HCT116 (cell line): ENCODE results near the gene FGF14. TPM values are rescaled to one million over a fixed set of nuclear protein-coding genes. Genes with fewer than 3 reads are reported as not detected.

Source experiments
- ATAC-seq: fragments of 200-7000 bp; cut with Tn5 transposase; 2 replicates; pipeline ENCODE4 v1.9.1; 2020; ENCODE audit warnings: mild to moderate bottlenecking, moderate library complexity
- BruUV-seq: library from RNA; stranded (reverse); fragments of 400-500 nt; replicated peaks from 2 replicates; lab custom pipeline; 2021; lab: Mats Ljungman, UMichigan
- CTCF ChIA-PET: fragments of 300-600 bp; sonication (Branson Sonifier 250); formaldehyde crosslinking; loops from one replicate; lab custom pipeline; 2021; ENCODE audit warnings: antibody characterized with exemption; lab: Charles Lee
- POLR2A ChIA-PET: fragments of 300-600, 350-600 bp; sonication (Branson Sonifier 250); formaldehyde crosslinking; loops from one replicate; lab custom pipeline; 2021; ENCODE audit warnings: antibody characterized with exemption; lab: Charles Lee
- RAD21 ChIA-PET, 2 experiments: fragments of 300-600 bp; sonication (Branson Sonifier 250); formaldehyde crosslinking; loops; one replicate each; lab custom pipeline; 2023; ENCODE audit warnings: low total read pairs in 2 of 2; ENCODE audit not compliant: uncharacterized antibody in 2 of 2, unreplicated experiment in 2 of 2, low non-redundant PET in 1 of 2; lab: Charles Lee
- DNase-seq: peaks from one replicate; pipeline ENCODE4 v3.0.0-alpha.2; 2010; ENCODE audit warnings: low read depth, low spot score
- H2AFZ ChIP-seq: fragments of 200-600 bp; shearing (Covaris generic), sonication (generic); 2 replicates; pipeline ENCODE4 v1.6.1; 2017; ENCODE audit warnings: low read depth, mixed run types, mixed read lengths, antibody characterized with exemption, low read length; ENCODE audit not compliant: poor library complexity, severe bottlenecking
- H3K27ac ChIP-seq: 2 replicates; pipeline ENCODE4 v1.5.1; 2012; ENCODE audit warnings: low read depth, low read length
- H3K27me3 ChIP-seq: fragments of 200-600 bp; sonication (generic); 2 replicates; pipeline ENCODE4 v1.6.1; 2016; ENCODE audit warnings: mixed run types, low read length, mixed read lengths; ENCODE audit not compliant: insufficient read depth
- H3K36me3 ChIP-seq, 2 experiments: fragments of 200-500 bp in 1 of 2; fragments of 200-600 bp in 1 of 2; sonication (Bioruptor generic) in 1 of 2; sonication (generic) in 1 of 2; 2 replicates each; pipeline versions ENCODE4 v1.5.1 to v1.6.1; 2014 to 2016; ENCODE audit warnings: low read length in 2 of 2, inconsistent platforms in 1 of 2, mixed read lengths in 1 of 2, mixed run types in 1 of 2; ENCODE audit not compliant: insufficient read depth in 2 of 2, control insufficient read depth in 1 of 2
- H3K4me1 ChIP-seq, 2 experiments: fragments of 200-600 bp in 1 of 2; sonication (generic) in 1 of 2; 2 replicates each; pipeline versions ENCODE4 v1.5.1 to v1.6.1; 2012 to 2017; ENCODE audit warnings: low read length in 2 of 2, inconsistent platforms in 1 of 2, mild to moderate bottlenecking in 1 of 2, mixed read lengths in 1 of 2, mixed run types in 1 of 2, moderate library complexity in 1 of 2; ENCODE audit not compliant: insufficient read depth in 2 of 2, control insufficient read depth in 1 of 2
- H3K4me2 ChIP-seq: fragments of 200-600 bp; sonication (generic); 2 replicates; pipeline ENCODE4 v1.6.1; 2017; ENCODE audit warnings: mixed run types, low read length, mixed read lengths
- H3K4me3 ChIP-seq, 2 experiments: fragments of 200-600 bp in 1 of 2; sonication (generic) in 1 of 2; replicated peaks in 1 of 2; 2 replicates each; pipeline ENCODE4 v1.5.1; 2011 to 2016; ENCODE audit warnings: low read length in 2 of 2, control low read depth in 1 of 2, low read depth in 1 of 2, mild to moderate bottlenecking in 1 of 2, mixed read lengths in 1 of 2, mixed run types in 1 of 2
- H3K79me2 ChIP-seq: fragments of 200-600 bp; sonication (generic); 2 replicates; pipeline ENCODE4 v1.6.1; 2017; ENCODE audit warnings: mild to moderate bottlenecking, mixed run types, low read length, moderate library complexity, mixed read lengths; ENCODE audit not compliant: insufficient read depth
- H3K9ac ChIP-seq: fragments of 200-600 bp; sonication (generic); 2 replicates; pipeline ENCODE4 v1.6.1; 2016; ENCODE audit warnings: low read length, mixed read lengths
- H3K9me2 ChIP-seq: fragments of 200-600 bp; sonication (generic), shearing (Covaris generic); 2 replicates; pipeline ENCODE4 v1.6.1; 2017; ENCODE audit warnings: mixed run types, mild to moderate bottlenecking, moderate library complexity; ENCODE audit not compliant: insufficient read depth
- H3K9me3 ChIP-seq, 2 experiments: fragments of 200-500 bp in 1 of 2; fragments of 200-600 bp in 1 of 2; sonication (Bioruptor generic) in 1 of 2; sonication (generic) in 1 of 2; 2 replicates each; pipeline ENCODE4 v1.6.1; 2014 to 2017; ENCODE audit warnings: low read length in 2 of 2, mixed read lengths in 2 of 2, inconsistent platforms in 1 of 2, low read depth in 1 of 2, mild to moderate bottlenecking in 1 of 2, mixed run types in 1 of 2, moderate library complexity in 1 of 2; ENCODE audit not compliant: control insufficient read depth in 1 of 2, insufficient read depth in 1 of 2
- H4K20me1 ChIP-seq: fragments of 200-600 bp; sonication (generic), shearing (Covaris generic); 2 replicates; pipeline ENCODE4 v1.6.1; 2017; ENCODE audit warnings: mixed run types, mild to moderate bottlenecking, moderate library complexity; ENCODE audit not compliant: insufficient read depth
- CEBPB ChIP-seq: IDR thresholded peaks from 2 replicates; pipeline ENCODE4 v1.6.1; 2012; ENCODE audit warnings: low read depth
- ELF1 ChIP-seq: IDR thresholded peaks from 2 replicates; pipeline ENCODE4 v1.6.1; 2012; ENCODE audit warnings: low read depth, borderline replicate concordance
- EZH2phosphoT487 ChIP-seq: fragments of 200-600 bp; IDR thresholded peaks from 2 replicates; pipeline ENCODE4 v1.6.1; 2018; ENCODE audit warnings: antibody characterized with exemption, borderline replicate concordance
- FOSL1 ChIP-seq: IDR thresholded peaks from 2 replicates; pipeline ENCODE4 v1.6.1; 2012; ENCODE audit warnings: low read depth
- JUND ChIP-seq: IDR thresholded peaks from 2 replicates; pipeline ENCODE4 v1.6.1; 2012
- POLR2A ChIP-seq: IDR thresholded peaks from 2 replicates; pipeline ENCODE4 v1.7.0; 2011; ENCODE audit warnings: borderline replicate concordance; ENCODE audit not compliant: insufficient read depth, insufficient read length; ENCODE audit errors: extremely low read depth
- SIN3A ChIP-seq: IDR thresholded peaks from 2 replicates; pipeline ENCODE4 v1.6.1; 2012; ENCODE audit warnings: low read depth
- TCF7L2 ChIP-seq: IDR thresholded peaks from 2 replicates; pipeline ENCODE4 v1.7.0; 2011; ENCODE audit warnings: borderline replicate concordance, inconsistent platforms; ENCODE audit not compliant: insufficient read depth, insufficient read length; ENCODE audit errors: extremely low read depth
- YY1 ChIP-seq: IDR thresholded peaks from 2 replicates; pipeline ENCODE4 v1.6.1; 2011; ENCODE audit warnings: low read length, low read depth, moderate library complexity, mild to moderate bottlenecking; ENCODE audit not compliant: insufficient replicate concordance; ENCODE audit errors: extremely low read depth
- ZBTB33 ChIP-seq: IDR thresholded peaks from 2 replicates; pipeline ENCODE4 v1.6.1; 2011; ENCODE audit warnings: mild to moderate bottlenecking, low read length, moderate library complexity; ENCODE audit not compliant: insufficient replicate concordance; ENCODE audit errors: extremely low read depth
- ZFX ChIP-seq: fragments of 450-650 bp; IDR thresholded peaks from 2 replicates; pipeline ENCODE4 v1.6.1; 2017
- intact Hi-C: fragments of 100-400 bp; cut with micrococcal nuclease; formaldehyde crosslinking; loops from 2 replicates; pipeline ENCODE4 v1.10.0; 2022
- total RNA-seq: library from RNA; stranded (reverse); gene quantifications from one replicate; pipeline ENCODE4 v1.2.1, GENCODE V29; 2021; ENCODE audit not compliant: unreplicated experiment
- TF ChIP-seq, protein P1 (sequence below), 3 experiments: fragments of 200-600 bp in 1 of 3; sonication (generic) in 1 of 3; IDR thresholded peaks in 2 of 3; conservative IDR thresholded peaks in 1 of 3; 2 replicates each; pipeline ENCODE4 v1.5.1; 2012 to 2017; ENCODE audit warnings: low read depth in 2 of 3, low read length in 2 of 3, antibody characterized with exemption in 1 of 3, borderline replicate concordance in 1 of 3, control low read depth in 1 of 3, mild to moderate bottlenecking in 1 of 3, mixed read lengths in 1 of 3, mixed run types in 1 of 3, moderate library complexity in 1 of 3; ENCODE audit not compliant: insufficient read depth in 1 of 3
- TF ChIP-seq, protein P2 (sequence below): IDR thresholded peaks from 2 replicates; pipeline ENCODE4 v1.6.1; 2012; ENCODE audit warnings: low read depth

FGF14 gene
- total RNA-seq, 1 experiment from 2014 or later: not detected

DNA sequence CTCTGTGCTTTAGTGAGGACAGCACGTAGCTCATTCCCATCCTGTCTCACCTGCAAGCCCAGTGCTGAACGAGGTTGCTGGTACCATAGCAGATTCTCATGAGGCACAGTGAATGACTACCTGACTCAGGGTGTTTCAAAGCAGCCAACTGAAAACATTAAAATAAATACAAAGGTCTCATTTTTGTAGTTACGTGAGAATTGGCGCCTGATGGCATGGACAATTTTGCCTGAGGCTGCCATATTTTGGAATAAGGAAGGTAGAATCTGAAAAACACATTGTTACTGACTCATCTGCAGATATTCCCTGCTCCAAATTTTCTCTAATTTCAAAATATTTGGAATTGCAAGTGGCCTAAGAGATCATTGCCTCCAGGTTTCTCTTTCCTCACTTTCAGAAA lies 429.7 kb downstream of the FGF14 start:
- Histone ChIP-seq H3K79me2 (no peaks in the 10 kb centered on the region), H4K20me1 (no peaks in the 10 kb centered on the region), H3K4me2 (no peak overlapping the region), H3K27me3 (no peaks in the 10 kb centered on the region), H3K9me3 (peaks cover 0 to 1% of the 10 kb centered on the region in 2 experiments; a peak in 1 of 4 replicates), H2AFZ (no peak overlapping the region), H3K9ac (no peak overlapping the region), H3K36me3 (no peaks in the 10 kb centered on the region), H3K27ac (no peak overlapping the region), H3K4me3 (no peak overlapping the region), H3K9me2 (no peaks in the 10 kb centered on the region), H3K4me1 (no peaks in the 10 kb centered on the region)
- ChIA-PET POLR2A (no interaction called here), CTCF (no interaction called here), RAD21 (no interaction called here)
- TF ChIP-seq JUND (no peak), TCF7L2 (no peak), EZH2phosphoT487 (no peak), YY1 (no peak), CEBPB (no peak), SIN3A (no peak), ZFX (no peak), ZBTB33 (no peak)
- ATAC-seq (no peak), DNase-seq (no peak)
- intact Hi-C loops: no loop called here
- no TSS peak for BruUV-seq

DNA sequence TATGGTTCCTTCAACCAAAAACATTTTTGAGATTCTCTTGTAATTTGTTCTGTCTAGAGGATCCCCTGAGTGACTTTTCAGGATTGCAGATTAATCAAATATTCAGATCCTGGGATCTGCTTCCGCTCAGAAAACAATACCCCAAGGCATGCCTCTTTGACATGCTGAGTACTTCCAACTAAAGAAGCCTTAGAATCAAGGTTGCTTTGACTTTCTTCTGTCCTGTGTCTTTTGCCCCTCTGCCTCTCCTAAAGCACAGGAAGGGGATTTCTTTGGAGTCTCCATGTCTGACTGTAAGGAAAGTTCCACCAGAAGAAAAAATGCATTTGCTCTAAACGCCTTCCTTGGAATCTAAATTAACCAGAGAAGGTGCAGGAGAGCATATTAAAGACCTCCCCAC lies 431.5 kb downstream of the FGF14 start:
- TF ChIP-seq ELF1: no peak
- TF ChIP-seq, protein P1, sequence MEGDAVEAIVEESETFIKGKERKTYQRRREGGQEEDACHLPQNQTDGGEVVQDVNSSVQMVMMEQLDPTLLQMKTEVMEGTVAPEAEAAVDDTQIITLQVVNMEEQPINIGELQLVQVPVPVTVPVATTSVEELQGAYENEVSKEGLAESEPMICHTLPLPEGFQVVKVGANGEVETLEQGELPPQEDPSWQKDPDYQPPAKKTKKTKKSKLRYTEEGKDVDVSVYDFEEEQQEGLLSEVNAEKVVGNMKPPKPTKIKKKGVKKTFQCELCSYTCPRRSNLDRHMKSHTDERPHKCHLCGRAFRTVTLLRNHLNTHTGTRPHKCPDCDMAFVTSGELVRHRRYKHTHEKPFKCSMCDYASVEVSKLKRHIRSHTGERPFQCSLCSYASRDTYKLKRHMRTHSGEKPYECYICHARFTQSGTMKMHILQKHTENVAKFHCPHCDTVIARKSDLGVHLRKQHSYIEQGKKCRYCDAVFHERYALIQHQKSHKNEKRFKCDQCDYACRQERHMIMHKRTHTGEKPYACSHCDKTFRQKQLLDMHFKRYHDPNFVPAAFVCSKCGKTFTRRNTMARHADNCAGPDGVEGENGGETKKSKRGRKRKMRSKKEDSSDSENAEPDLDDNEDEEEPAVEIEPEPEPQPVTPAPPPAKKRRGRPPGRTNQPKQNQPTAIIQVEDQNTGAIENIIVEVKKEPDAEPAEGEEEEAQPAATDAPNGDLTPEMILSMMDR (IDR thresholded peaks at IDR 0.05 in 2 of 3, conservative IDR thresholded peaks at IDR 0.05 in 1 of 3; ENCODE audit: borderline replicate concordance in 1 of 3, insufficient read depth in 1 of 3, low read depth in 2 of 3, low read length in 2 of 3): no peak
- no peak for TF ChIP-seq JUND
- no peak for TF ChIP-seq FOSL1
- TF ChIP-seq SIN3A: no peak
- no peak for TF ChIP-seq POLR2A
- TF ChIP-seq, protein P2, sequence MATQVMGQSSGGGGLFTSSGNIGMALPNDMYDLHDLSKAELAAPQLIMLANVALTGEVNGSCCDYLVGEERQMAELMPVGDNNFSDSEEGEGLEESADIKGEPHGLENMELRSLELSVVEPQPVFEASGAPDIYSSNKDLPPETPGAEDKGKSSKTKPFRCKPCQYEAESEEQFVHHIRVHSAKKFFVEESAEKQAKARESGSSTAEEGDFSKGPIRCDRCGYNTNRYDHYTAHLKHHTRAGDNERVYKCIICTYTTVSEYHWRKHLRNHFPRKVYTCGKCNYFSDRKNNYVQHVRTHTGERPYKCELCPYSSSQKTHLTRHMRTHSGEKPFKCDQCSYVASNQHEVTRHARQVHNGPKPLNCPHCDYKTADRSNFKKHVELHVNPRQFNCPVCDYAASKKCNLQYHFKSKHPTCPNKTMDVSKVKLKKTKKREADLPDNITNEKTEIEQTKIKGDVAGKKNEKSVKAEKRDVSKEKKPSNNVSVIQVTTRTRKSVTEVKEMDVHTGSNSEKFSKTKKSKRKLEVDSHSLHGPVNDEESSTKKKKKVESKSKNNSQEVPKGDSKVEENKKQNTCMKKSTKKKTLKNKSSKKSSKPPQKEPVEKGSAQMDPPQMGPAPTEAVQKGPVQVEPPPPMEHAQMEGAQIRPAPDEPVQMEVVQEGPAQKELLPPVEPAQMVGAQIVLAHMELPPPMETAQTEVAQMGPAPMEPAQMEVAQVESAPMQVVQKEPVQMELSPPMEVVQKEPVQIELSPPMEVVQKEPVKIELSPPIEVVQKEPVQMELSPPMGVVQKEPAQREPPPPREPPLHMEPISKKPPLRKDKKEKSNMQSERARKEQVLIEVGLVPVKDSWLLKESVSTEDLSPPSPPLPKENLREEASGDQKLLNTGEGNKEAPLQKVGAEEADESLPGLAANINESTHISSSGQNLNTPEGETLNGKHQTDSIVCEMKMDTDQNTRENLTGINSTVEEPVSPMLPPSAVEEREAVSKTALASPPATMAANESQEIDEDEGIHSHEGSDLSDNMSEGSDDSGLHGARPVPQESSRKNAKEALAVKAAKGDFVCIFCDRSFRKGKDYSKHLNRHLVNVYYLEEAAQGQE: no peak
- TF ChIP-seq, all 23 proteins: peak for 0
- Histone ChIP-seq H3K9me3 (peaks cover 0 to 5% of the 10 kb centered on the region in 2 experiments; a peak in 1 of 4 replicates), H4K20me1 (no peaks in the 10 kb centered on the region), H3K79me2 (no peaks in the 10 kb centered on the region), H3K9me2 (no peaks in the 10 kb centered on the region), H2AFZ (no peak overlapping the region), H3K27ac (no peak overlapping the region), H3K9ac (no peak overlapping the region), H3K4me3 (no peak overlapping the region), H3K4me2 (no peak overlapping the region), H3K36me3 (no peaks in the 10 kb centered on the region), H3K4me1 (no peaks in the 10 kb centered on the region), H3K27me3 (no peaks in the 10 kb centered on the region)
- ChIA-PET POLR2A (no interaction called here), CTCF (no interaction called here), RAD21 (no interaction called here)
- DNase-seq (no peak), ATAC-seq (no peak)
- no TSS peak for BruUV-seq
- intact Hi-C loops: no loop called here
